ENCODE measurements around the gene USP40.

Gene USP40

GRCh38 chr2:233439191-233439590, 127.4 kb downstream of the USP40 start:
- H3K9me3 ChIP-seq (ENCODE audit: control insufficient read depth, low read length), result no peaks in the 10 kb centered on the region
- peaks cover 3% of the 10 kb centered on the region for H3K4me1 ChIP-seq (ENCODE audit: control insufficient read depth, insufficient read depth, low read length, poor library complexity, severe bottlenecking)
- H3K27me3 ChIP-seq (replicated peaks; ENCODE audit: control insufficient read depth, insufficient read depth, low read length, poor library complexity, severe bottlenecking), result no peaks in the 10 kb centered on the region
- DNase-seq, result no peak
- H3K4me3 ChIP-seq (ENCODE audit: insufficient read depth, low read depth, low read length, poor library complexity, severe bottlenecking), result no peak overlapping the region
- no peak overlapping the region for H3K27ac ChIP-seq (ENCODE audit: insufficient read depth, low read length, poor library complexity, severe bottlenecking)
- peaks cover 63% of the 10 kb centered on the region for H3K36me3 ChIP-seq (ENCODE audit: control insufficient read depth, insufficient read depth, low read length)

DNA sequence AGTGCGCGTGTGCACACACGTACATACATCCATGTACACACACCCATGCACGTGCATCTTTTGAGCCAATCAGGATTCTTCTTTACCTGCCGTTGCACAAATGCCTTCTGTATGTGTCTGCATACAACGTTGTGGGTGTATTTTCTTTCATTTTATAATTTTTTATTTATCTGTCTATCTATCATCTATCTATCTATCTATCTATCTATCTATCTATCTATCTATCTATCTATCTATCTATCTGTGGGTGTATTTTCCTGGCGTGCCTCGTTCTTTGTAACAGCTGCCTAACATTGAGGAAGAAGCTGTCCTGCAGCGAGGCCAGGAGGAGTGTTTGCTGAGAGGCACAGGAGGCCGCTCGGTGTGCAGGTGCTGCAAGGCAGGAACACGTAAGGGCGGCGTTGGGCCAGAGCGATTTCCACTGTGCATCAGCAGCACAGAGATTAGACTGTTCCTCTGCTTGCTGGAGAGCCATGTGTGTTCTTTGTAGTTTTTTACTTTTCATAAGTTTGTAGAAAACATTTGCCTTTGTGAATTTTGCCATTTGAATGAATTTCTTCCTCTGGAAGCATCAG, 127.9 kb downstream of the USP40 start:
- peaks cover 59% of the 10 kb centered on the region for H3K36me3 ChIP-seq (ENCODE audit: control insufficient read depth, insufficient read depth, low read length)
- peaks cover 3% of the 10 kb centered on the region for H3K4me1 ChIP-seq (ENCODE audit: control insufficient read depth, insufficient read depth, low read length, poor library complexity, severe bottlenecking)
- no peak overlapping the region for H3K27ac ChIP-seq (ENCODE audit: insufficient read depth, low read length, poor library complexity, severe bottlenecking)
- no peaks in the 10 kb centered on the region for H3K27me3 ChIP-seq (replicated peaks; ENCODE audit: control insufficient read depth, insufficient read depth, low read length, poor library complexity, severe bottlenecking)
- no peaks in the 10 kb centered on the region for H3K9me3 ChIP-seq (ENCODE audit: control insufficient read depth, low read length)
- no peak for DNase-seq
- no peak overlapping the region for H3K4me3 ChIP-seq (ENCODE audit: insufficient read depth, low read depth, low read length, poor library complexity, severe bottlenecking)

DNA sequence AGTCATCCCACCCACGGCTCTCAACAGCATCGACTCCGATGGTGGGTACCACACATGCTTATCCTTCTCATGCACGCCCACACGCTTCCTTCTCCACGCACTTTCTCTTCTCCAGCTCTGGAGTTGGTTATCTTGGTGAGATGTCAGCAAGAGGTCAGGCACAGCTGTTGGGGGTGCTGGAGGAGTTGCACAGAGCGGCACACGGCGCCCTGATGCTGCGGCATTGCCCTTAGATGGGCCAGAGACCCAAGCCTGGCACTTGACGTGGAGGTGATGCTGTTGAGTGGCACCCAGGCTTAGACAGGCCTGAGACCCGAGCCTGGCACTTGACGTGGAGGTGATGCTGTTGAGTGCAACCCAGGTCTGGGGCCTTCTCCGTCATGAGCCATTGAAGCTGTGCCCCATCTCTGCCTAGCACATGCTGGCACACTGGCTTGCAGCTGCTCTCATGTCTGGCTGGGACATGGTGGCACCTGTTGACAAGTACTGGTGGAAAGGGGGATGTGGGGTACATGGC, 129.1 kb downstream of the USP40 start:
- DNase-seq, result no peak
- Histone ChIP-seq H3K27ac (ENCODE audit: insufficient read depth, low read length, poor library complexity, severe bottlenecking) (no peak overlapping the region), H3K27me3 (replicated peaks; ENCODE audit: control insufficient read depth, insufficient read depth, low read length, poor library complexity, severe bottlenecking) (no peaks in the 10 kb centered on the region), H3K9me3 (ENCODE audit: control insufficient read depth, low read length) (no peaks in the 10 kb centered on the region), H3K36me3 (ENCODE audit: control insufficient read depth, insufficient read depth, low read length) (peaks cover 59% of the 10 kb centered on the region), H3K4me3 (ENCODE audit: insufficient read depth, low read depth, low read length, poor library complexity, severe bottlenecking) (no peak overlapping the region), H3K4me1 (ENCODE audit: control insufficient read depth, insufficient read depth, low read length, poor library complexity, severe bottlenecking) (no peaks in the 10 kb centered on the region)

GRCh38 chr2:233436691-233437438, 129.7 kb downstream of the USP40 start:
- H3K4me1 ChIP-seq (ENCODE audit: control insufficient read depth, insufficient read depth, low read length, poor library complexity, severe bottlenecking), result no peaks in the 10 kb centered on the region
- no peak overlapping the region for H3K4me3 ChIP-seq (ENCODE audit: insufficient read depth, low read depth, low read length, poor library complexity, severe bottlenecking)
- no peak for DNase-seq
- no peak overlapping the region for H3K27ac ChIP-seq (ENCODE audit: insufficient read depth, low read length, poor library complexity, severe bottlenecking)
- H3K9me3 ChIP-seq (ENCODE audit: control insufficient read depth, low read length), result no peaks in the 10 kb centered on the region
- no peaks in the 10 kb centered on the region for H3K27me3 ChIP-seq (replicated peaks; ENCODE audit: control insufficient read depth, insufficient read depth, low read length, poor library complexity, severe bottlenecking)
- H3K36me3 ChIP-seq (ENCODE audit: control insufficient read depth, insufficient read depth, low read length), result peaks cover 57% of the 10 kb centered on the region

GRCh38 chr2:233436191-233436581, 130.4 kb downstream of the USP40 start:
- H3K27ac ChIP-seq (ENCODE audit: insufficient read depth, low read length, poor library complexity, severe bottlenecking), result no peak overlapping the region
- no peak for DNase-seq
- H3K36me3 ChIP-seq (ENCODE audit: control insufficient read depth, insufficient read depth, low read length), result peaks cover 54% of the 10 kb centered on the region
- H3K9me3 ChIP-seq (ENCODE audit: control insufficient read depth, low read length), result no peaks in the 10 kb centered on the region
- H3K27me3 ChIP-seq (replicated peaks; ENCODE audit: control insufficient read depth, insufficient read depth, low read length, poor library complexity, severe bottlenecking), result no peaks in the 10 kb centered on the region
- H3K4me1 ChIP-seq (ENCODE audit: control insufficient read depth, insufficient read depth, low read length, poor library complexity, severe bottlenecking), result no peaks in the 10 kb centered on the region
- no peak overlapping the region for H3K4me3 ChIP-seq (ENCODE audit: insufficient read depth, low read depth, low read length, poor library complexity, severe bottlenecking)

DNA sequence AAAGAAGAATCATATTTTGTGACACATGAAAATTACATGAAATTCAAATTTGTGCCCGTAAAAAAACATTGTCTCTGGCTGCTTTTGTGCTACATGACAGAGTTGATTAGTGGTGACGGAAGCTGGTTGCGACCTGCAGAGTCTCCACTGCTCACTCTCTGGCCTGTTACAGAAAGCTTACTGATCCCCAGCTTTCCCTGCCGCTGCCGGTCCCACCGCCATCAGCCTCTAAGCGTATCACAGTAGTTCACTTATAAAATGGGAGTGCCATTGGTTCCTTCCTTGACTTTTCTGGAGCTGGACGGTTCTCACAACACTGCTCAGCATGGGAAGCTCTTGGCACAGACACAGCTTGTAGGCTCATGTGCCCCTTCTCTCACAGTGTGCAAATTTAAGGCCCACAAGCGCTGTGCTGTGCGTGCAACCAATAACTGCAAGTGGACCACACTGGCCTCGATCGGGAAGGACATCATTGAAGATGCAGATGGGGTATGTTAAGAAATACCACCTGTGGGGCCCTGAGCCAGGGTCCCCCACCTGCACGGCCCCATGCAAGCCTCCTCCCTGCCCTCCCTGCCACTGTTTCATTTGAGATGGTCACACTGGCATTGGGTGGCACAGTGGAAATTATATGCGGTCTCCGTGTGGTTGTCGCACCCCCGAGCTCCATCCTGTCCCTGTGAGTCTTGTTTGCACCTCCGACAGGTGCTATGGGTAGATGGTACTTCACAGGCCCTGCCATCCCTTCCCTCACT, 131.0 kb downstream of the USP40 start:
- no peaks in the 10 kb centered on the region for H3K27me3 ChIP-seq (replicated peaks; ENCODE audit: control insufficient read depth, insufficient read depth, low read length, poor library complexity, severe bottlenecking)
- no peaks in the 10 kb centered on the region for H3K9me3 ChIP-seq (ENCODE audit: control insufficient read depth, low read length)
- H3K4me1 ChIP-seq (ENCODE audit: control insufficient read depth, insufficient read depth, low read length, poor library complexity, severe bottlenecking), result no peaks in the 10 kb centered on the region
- peaks cover 54% of the 10 kb centered on the region for H3K36me3 ChIP-seq (ENCODE audit: control insufficient read depth, insufficient read depth, low read length)
- no peak for DNase-seq
- H3K4me3 ChIP-seq (ENCODE audit: insufficient read depth, low read depth, low read length, poor library complexity, severe bottlenecking), result no peak overlapping the region
- H3K27ac ChIP-seq (ENCODE audit: insufficient read depth, low read length, poor library complexity, severe bottlenecking), result no peak overlapping the region

- H3K4me1 ChIP-seq (ENCODE audit: control insufficient read depth, insufficient read depth, low read length, poor library complexity, severe bottlenecking), result peaks cover 6% of the 10 kb centered on the region
- H3K36me3 ChIP-seq (ENCODE audit: control insufficient read depth, insufficient read depth, low read length), result peaks cover 53% of the 10 kb centered on the region
- H3K27me3 ChIP-seq (replicated peaks; ENCODE audit: control insufficient read depth, insufficient read depth, low read length, poor library complexity, severe bottlenecking), result no peaks in the 10 kb centered on the region
- no peak overlapping the region for H3K27ac ChIP-seq (ENCODE audit: insufficient read depth, low read length, poor library complexity, severe bottlenecking)
- H3K9me3 ChIP-seq (ENCODE audit: control insufficient read depth, low read length), result no peaks in the 10 kb centered on the region
- no peak for DNase-seq
- H3K4me3 ChIP-seq (ENCODE audit: insufficient read depth, low read depth, low read length, poor library complexity, severe bottlenecking), result no peak overlapping the region
Observed at GRCh38 chr2:233434666-233435330, 131.8 kb downstream of the USP40 start.

DNA sequence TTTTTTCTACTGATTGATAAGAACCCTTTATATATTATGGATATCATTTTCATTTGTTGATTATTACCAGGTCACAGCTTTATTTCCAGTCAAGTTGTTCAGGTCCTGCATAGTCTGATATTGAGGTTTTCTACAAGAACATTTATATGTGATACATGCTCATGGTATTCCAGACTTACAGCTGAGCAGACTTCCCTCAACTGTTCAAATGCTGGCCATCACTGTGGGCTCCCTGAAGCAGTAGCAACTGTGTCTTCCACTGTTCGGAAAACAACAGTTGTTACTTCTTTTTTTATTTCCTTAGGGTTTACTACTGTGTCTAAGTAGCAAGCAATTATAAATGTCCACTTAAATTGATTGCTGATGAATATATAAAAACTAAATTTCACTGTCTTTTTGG, 132.8 kb downstream of the USP40 start:
- Histone ChIP-seq H3K27me3 (replicated peaks; ENCODE audit: control insufficient read depth, insufficient read depth, low read length, poor library complexity, severe bottlenecking) (no peaks in the 10 kb centered on the region), H3K36me3 (ENCODE audit: control insufficient read depth, insufficient read depth, low read length) (peaks cover 43% of the 10 kb centered on the region), H3K9me3 (ENCODE audit: control insufficient read depth, low read length) (no peaks in the 10 kb centered on the region), H3K27ac (ENCODE audit: insufficient read depth, low read length, poor library complexity, severe bottlenecking) (no peak overlapping the region), H3K4me3 (ENCODE audit: insufficient read depth, low read depth, low read length, poor library complexity, severe bottlenecking) (no peak overlapping the region), H3K4me1 (ENCODE audit: control insufficient read depth, insufficient read depth, low read length, poor library complexity, severe bottlenecking) (peaks cover 14% of the 10 kb centered on the region)
- no peak for DNase-seq

GRCh38 chr2:233433029-233433428, 133.6 kb downstream of the USP40 start:
- peaks cover 36% of the 10 kb centered on the region for H3K36me3 ChIP-seq (ENCODE audit: control insufficient read depth, insufficient read depth, low read length)
- no peak overlapping the region for H3K27ac ChIP-seq (ENCODE audit: insufficient read depth, low read length, poor library complexity, severe bottlenecking)
- H3K4me3 ChIP-seq (ENCODE audit: insufficient read depth, low read depth, low read length, poor library complexity, severe bottlenecking), result no peak overlapping the region
- H3K27me3 ChIP-seq (replicated peaks; ENCODE audit: control insufficient read depth, insufficient read depth, low read length, poor library complexity, severe bottlenecking), result no peaks in the 10 kb centered on the region
- no peaks in the 10 kb centered on the region for H3K9me3 ChIP-seq (ENCODE audit: control insufficient read depth, low read length)
- DNase-seq, result no peak
- H3K4me1 ChIP-seq (ENCODE audit: control insufficient read depth, insufficient read depth, low read length, poor library complexity, severe bottlenecking), result peaks cover 14% of the 10 kb centered on the region

Data from effector memory CD4-positive, alpha-beta T cell (primary cell).